Measurements from ENCODE around the gene DHX36.

DHX36 gene

DNA sequence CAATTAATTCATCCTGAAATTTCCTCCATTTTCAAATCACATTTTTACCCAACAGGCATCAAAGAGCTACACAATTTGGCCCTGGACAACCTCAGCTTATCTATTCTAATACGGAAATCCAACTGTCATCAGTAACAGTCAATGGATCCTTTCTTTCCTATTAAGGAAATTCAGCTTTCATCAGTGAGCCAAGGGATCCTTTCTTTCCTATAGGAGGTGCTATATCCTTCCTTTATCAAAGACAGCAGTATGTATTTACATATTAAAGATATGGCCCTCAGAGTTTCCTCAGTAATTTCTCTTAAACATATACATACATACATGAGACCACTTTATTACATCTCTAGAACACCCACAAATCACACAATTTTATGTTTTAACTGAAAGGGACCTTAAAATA is 10.1 kb downstream of the DHX36 start (continued):
- TF ChIP-seq ZNF292 (tag by site-specific recombination; IDR thresholded peaks at IDR 0.05; ENCODE audit: borderline replicate concordance, low read depth) (no peak), ZNF114 (tag by site-specific recombination; IDR thresholded peaks at IDR 0.05) (no peak)
- TF ChIP-seq, protein P1, sequence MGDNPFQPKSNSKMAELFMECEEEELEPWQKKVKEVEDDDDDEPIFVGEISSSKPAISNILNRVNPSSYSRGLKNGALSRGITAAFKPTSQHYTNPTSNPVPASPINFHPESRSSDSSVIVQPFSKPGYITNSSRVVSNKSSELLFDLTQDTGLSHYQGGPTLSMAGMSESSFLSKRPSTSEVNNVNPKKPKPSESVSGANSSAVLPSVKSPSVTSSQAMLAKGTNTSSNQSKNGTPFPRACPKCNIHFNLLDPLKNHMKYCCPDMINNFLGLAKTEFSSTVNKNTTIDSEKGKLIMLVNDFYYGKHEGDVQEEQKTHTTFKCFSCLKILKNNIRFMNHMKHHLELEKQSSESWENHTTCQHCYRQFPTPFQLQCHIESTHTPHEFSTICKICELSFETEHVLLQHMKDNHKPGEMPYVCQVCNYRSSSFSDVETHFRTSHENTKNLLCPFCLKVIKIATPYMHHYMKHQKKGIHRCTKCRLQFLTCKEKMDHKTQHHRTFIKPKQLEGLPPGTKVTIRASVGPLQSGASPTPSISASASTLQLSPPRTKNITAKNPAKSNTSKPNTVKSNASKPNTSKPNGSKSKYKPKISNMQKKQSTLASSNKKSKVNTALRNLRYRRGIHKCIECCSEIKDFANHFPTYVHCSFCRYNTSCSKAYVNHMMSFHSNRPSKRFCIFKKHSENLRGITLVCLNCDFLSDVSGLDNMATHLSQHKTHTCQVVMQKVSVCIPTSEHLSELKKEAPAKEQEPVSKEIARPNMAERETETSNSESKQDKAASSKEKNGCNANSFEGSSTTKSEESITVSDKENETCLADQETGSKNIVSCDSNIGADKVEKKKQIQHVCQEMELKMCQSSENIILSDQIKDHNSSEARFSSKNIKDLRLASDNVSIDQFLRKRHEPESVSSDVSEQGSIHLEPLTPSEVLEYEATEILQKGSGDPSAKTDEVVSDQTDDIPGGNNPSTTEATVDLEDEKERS (tag by site-specific recombination; IDR thresholded peaks at IDR 0.05) = no peak

DNA sequence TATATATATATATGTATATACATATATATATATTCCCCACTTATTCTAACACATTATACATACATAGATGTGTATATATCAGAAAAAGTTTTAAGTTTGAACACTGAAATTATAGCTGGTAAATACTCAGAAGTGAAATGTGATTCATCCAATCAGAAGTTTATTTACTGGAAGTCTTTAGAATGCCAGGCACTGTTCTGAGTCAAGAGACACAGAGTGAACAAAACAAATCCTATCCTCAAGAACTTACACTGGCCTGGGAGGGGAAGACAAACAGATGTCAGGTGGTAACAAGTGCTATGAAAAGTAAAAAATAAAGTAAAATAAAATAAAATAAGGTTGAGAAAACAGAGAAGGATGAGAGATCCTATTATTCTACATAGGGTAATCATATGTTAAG is 13.4 kb downstream of the DHX36 start:
- Histone ChIP-seq H3K36me3 (ENCODE audit: control insufficient read depth in 2 of 2, insufficient read depth in 1 of 2, low read length in 2 of 2) (peaks cover 19 to 70% of the 10 kb centered on the region in 2 experiments), H3K9me3 (ENCODE audit: control insufficient read depth, insufficient read depth, low read depth, low read length) (no peaks in the 10 kb centered on the region), H3K27ac (ENCODE audit: extremely low read depth, low read depth, low read length) (no peak overlapping the region), H3K4me3 (ENCODE audit: low read depth, low read length) (no peak overlapping the region), H3K4me1 (ENCODE audit: control insufficient read depth, insufficient read depth, low read length) (no peaks in the 10 kb centered on the region)
- no peak for TF ChIP-seq ZNF837 (tag by site-specific recombination; IDR thresholded peaks at IDR 0.05)
- CTCF ChIA-PET = no interaction called here
- POLR2A ChIA-PET = no interaction called here

DNA sequence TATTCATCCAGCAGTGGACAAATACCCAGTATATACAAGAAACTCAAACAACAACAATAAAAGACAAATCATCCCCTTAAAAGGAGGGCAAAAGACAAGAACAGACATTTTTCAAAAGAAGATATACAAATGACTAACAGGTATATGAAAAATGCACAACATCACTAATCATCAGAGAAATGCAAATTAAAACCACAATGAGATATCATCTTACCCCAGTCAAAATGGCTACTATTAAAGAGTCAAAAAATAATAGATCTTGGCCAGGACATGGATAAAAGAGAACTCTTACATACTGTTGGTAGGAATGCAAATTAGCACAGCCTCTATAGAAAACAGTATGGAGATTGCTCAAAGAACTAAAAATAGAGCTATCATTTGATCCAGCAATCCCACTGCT is 16.9 kb downstream of the DHX36 start:
- CTCF ChIA-PET = no interaction called here
- Histone ChIP-seq H3K4me1 (ENCODE audit: control insufficient read depth, insufficient read depth, low read length) (no peaks in the 10 kb centered on the region), H3K36me3 (ENCODE audit: control insufficient read depth in 2 of 2, insufficient read depth in 1 of 2, low read length in 2 of 2) (peaks cover 20 to 74% of the 10 kb centered on the region in 2 experiments), H3K27ac (ENCODE audit: extremely low read depth, low read depth, low read length) (no peak overlapping the region), H3K9me3 (ENCODE audit: control insufficient read depth, insufficient read depth, low read depth, low read length) (no peaks in the 10 kb centered on the region), H3K4me3 (ENCODE audit: low read depth, low read length) (no peak overlapping the region)
- POLR2A ChIA-PET = no interaction called here
- TF ChIP-seq ZNF623 (tag by site-specific recombination; IDR thresholded peaks at IDR 0.05) (no peak), ZNF239 (tag by site-specific recombination; IDR thresholded peaks at IDR 0.05) (no peak), BCL11A (tag by site-specific recombination; IDR thresholded peaks at IDR 0.05; ENCODE audit: low read depth) (no peak), ZNF302 (tag by site-specific recombination; IDR thresholded peaks at IDR 0.05; ENCODE audit: low read depth) (no peak), ZBTB21 (tag by site-specific recombination; IDR thresholded peaks at IDR 0.05) (no peak)
- TF ChIP-seq, protein P2, sequence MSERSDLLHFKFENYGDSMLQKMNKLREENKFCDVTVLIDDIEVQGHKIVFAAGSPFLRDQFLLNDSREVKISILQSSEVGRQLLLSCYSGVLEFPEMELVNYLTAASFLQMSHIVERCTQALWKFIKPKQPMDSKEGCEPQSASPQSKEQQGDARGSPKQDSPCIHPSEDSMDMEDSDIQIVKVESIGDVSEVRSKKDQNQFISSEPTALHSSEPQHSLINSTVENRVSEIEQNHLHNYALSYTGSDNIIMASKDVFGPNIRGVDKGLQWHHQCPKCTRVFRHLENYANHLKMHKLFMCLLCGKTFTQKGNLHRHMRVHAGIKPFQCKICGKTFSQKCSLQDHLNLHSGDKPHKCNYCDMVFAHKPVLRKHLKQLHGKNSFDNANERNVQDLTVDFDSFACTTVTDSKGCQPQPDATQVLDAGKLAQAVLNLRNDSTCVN (tag by site-specific recombination; optimal IDR thresholded peaks at IDR 0.05) = no peak

DNA sequence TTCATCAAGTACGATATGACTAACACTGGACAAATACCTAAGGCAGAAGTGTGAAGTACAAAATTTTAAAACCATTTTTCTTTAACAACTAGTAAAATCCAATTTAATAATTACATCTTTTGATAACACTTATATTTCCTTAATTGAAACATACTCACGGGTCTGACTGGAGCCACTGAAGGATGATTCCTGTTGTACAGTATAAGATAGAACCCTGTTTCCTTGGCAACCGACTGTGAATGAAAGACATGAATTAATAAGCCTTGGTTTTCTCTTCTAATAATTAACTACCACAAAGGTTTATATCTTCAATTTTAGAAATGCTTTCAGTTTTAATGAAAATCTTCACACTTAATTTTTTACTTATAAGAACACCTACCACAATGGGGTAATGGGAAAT is 19.4 kb downstream of the DHX36 start:
- Histone ChIP-seq H3K4me3 (ENCODE audit: low read depth, low read length) (no peak overlapping the region), H3K4me1 (ENCODE audit: control insufficient read depth, insufficient read depth, low read length) (no peaks in the 10 kb centered on the region), H3K36me3 (ENCODE audit: control insufficient read depth in 2 of 2, insufficient read depth in 1 of 2, low read length in 2 of 2) (peaks cover 19 to 88% of the 10 kb centered on the region in 2 experiments), H3K27ac (ENCODE audit: extremely low read depth, low read depth, low read length) (no peak overlapping the region), H3K9me3 (ENCODE audit: control insufficient read depth, insufficient read depth, low read depth, low read length) (no peaks in the 10 kb centered on the region)
- ChIA-PET CTCF (interaction anchor here (1.4 kb wide), 1 partner anchor 11 kb away, joined by 4 read pairs; no protein-coding TSS in a partner anchor), POLR2A (no interaction called here)
- TF ChIP-seq ZNF239 (tag by site-specific recombination; IDR thresholded peaks at IDR 0.05) = no peak
- TF ChIP-seq, protein P3, sequence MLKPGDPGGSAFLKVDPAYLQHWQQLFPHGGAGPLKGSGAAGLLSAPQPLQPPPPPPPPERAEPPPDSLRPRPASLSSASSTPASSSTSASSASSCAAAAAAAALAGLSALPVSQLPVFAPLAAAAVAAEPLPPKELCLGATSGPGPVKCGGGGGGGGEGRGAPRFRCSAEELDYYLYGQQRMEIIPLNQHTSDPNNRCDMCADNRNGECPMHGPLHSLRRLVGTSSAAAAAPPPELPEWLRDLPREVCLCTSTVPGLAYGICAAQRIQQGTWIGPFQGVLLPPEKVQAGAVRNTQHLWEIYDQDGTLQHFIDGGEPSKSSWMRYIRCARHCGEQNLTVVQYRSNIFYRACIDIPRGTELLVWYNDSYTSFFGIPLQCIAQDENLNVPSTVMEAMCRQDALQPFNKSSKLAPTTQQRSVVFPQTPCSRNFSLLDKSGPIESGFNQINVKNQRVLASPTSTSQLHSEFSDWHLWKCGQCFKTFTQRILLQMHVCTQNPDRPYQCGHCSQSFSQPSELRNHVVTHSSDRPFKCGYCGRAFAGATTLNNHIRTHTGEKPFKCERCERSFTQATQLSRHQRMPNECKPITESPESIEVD (tag by site-specific recombination; IDR thresholded peaks at IDR 0.05) = no peak
- TF ChIP-seq WT1 (tag by site-specific recombination; IDR thresholded peaks at IDR 0.05) = no peak
- TF ChIP-seq, protein P4, sequence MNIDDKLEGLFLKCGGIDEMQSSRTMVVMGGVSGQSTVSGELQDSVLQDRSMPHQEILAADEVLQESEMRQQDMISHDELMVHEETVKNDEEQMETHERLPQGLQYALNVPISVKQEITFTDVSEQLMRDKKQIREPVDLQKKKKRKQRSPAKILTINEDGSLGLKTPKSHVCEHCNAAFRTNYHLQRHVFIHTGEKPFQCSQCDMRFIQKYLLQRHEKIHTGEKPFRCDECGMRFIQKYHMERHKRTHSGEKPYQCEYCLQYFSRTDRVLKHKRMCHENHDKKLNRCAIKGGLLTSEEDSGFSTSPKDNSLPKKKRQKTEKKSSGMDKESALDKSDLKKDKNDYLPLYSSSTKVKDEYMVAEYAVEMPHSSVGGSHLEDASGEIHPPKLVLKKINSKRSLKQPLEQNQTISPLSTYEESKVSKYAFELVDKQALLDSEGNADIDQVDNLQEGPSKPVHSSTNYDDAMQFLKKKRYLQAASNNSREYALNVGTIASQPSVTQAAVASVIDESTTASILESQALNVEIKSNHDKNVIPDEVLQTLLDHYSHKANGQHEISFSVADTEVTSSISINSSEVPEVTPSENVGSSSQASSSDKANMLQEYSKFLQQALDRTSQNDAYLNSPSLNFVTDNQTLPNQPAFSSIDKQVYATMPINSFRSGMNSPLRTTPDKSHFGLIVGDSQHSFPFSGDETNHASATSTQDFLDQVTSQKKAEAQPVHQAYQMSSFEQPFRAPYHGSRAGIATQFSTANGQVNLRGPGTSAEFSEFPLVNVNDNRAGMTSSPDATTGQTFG (tag by site-specific recombination; IDR thresholded peaks at IDR 0.05; ENCODE audit: borderline replicate concordance) = no peak
- TF ChIP-seq HOXD13 (CRISPR knock-in tag; IDR thresholded peaks at IDR 0.05; ENCODE audit: borderline replicate concordance) = no peak
- no peak for TF ChIP-seq MEIS1 (CRISPR knock-in tag; IDR thresholded peaks at IDR 0.05; ENCODE audit: borderline replicate concordance)
- TF ChIP-seq YY2 (tag by site-specific recombination; IDR thresholded peaks at IDR 0.05) = no peak
- no peak for TF ChIP-seq ZNF302 (tag by site-specific recombination; IDR thresholded peaks at IDR 0.05; ENCODE audit: low read depth)
- TF ChIP-seq, protein P5, sequence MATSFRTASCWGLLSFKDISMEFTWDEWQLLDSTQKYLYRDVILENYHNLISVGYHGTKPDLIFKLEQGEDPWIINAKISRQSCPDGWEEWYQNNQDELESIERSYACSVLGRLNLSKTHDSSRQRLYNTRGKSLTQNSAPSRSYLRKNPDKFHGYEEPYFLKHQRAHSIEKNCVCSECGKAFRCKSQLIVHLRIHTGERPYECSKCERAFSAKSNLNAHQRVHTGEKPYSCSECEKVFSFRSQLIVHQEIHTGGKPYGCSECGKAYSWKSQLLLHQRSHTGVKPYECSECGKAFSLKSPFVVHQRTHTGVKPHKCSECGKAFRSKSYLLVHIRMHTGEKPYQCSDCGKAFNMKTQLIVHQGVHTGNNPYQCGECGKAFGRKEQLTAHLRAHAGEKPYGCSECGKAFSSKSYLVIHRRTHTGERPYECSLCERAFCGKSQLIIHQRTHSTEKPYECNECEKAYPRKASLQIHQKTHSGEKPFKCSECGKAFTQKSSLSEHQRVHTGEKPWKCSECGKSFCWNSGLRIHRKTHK (tag by site-specific recombination; IDR thresholded peaks at IDR 0.05) = no peak
- TF ChIP-seq BCL11B (tag by site-specific recombination; IDR thresholded peaks at IDR 0.05; ENCODE audit: low read depth) = no peak

Data from HEK293 (cell line).